Measurements from ENCODE around the gene VWA7. TPM values are rescaled to one million over a fixed set of nuclear protein-coding genes. Genes with fewer than 3 reads are reported as not detected.

The VWA7 gene
- polyA plus RNA-seq, 1 of the 3 experiments (the other 2 are of a cell fraction), result 0.56 TPM

DNA sequence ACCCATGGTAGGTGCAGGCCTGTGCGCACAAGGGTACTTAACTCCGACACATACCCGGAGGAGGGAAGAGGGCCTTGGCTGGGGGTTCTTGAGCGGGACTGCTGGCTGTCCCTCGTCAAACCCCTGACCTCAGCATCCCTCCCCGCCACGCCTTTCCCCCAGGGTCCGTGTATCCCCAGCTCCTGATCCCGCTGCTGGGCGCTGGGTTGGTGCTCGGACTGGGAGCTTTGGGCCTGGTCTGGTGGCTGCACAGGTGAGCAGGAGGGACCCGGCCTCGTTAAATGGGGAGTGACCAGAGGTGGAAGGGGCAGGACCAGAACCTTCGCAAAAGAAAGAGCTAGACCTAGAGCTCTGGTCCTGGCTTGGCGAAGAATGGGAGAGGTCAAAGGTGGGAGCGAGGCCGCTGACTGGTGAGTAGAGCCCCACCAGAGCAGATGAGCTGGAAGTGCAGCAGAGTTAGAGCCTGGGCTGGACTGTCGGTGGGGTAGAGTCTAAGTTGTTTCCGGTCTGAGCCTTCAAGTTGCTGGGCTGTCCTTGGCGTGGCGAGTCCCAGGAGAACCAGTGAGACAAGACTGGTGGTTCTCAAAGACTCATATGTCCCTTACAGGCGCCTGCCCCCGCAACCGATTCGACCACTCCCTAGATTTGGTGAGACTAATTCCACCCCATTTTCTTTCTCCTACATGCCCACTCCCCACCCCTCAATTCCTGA lies 53.0 kb downstream of the VWA7 start:
- peaks cover 5% of the 10 kb centered on the region; the same call in 1 of the 2 replicates for H4K20me1 ChIP-seq (ENCODE audit: insufficient read depth)
- H3K9ac ChIP-seq, result no peak overlapping the region
- no peak overlapping the region for H3K27ac ChIP-seq (ENCODE audit: low read depth in 2 of 2, low read length in 1 of 2)
- H3K36me3 ChIP-seq (replicated peaks in 1 of 2; ENCODE audit: control insufficient read depth in 1 of 2, insufficient read depth in 2 of 2, low read length in 1 of 2), result peaks cover 21 to 26% of the 10 kb centered on the region in 2 experiments
- WGBS (ENCODE audit: low lambda C conversion rate), result 96% methylated on average over 17 of the region's 25 CpGs
- POLR2A ChIA-PET, result no interaction called here
- H3K9me3 ChIP-seq, result no peaks in the 10 kb centered on the region
- CTCF ChIA-PET, result interaction anchor here (0.9 to 1.6 kb wide), 4 partner anchors 10 to 72 kb away, joined by 3 to 4 read pairs (median 4); partner anchors contain the start of gene VARS1
- no peaks in the 10 kb centered on the region for H3K9me2 ChIP-seq
- TF ChIP-seq GABPA (IDR thresholded peaks at IDR 0.05; ENCODE audit: low read depth) (no peak), YY1 (IDR thresholded peaks at IDR 0.05; ENCODE audit: low read depth) (no peak), EZH2phosphoT487 (IDR thresholded peaks at IDR 0.05; ENCODE audit: borderline replicate concordance, low read depth) (no peak), GATA2 (CRISPR knock-in tag; IDR thresholded peaks at IDR 0.05) (no peak), PBX3 (IDR thresholded peaks at IDR 0.05) (no peak), TEAD4 (IDR thresholded peaks at IDR 0.05; ENCODE audit: borderline replicate concordance, insufficient read depth) (no peak)
- H2AFZ ChIP-seq (ENCODE audit: low read depth), result no peak overlapping the region
- H3K4me2 ChIP-seq, result no peak overlapping the region
- H3K79me2 ChIP-seq (ENCODE audit: insufficient read depth), result peaks cover 9% of the 10 kb centered on the region; the same call in 1 of the 2 replicates
- H3K4me3 ChIP-seq (ENCODE audit: low read depth in 2 of 2, low read length in 1 of 2), result no peak overlapping the region
- H3F3A ChIP-seq (replicated peaks; ENCODE audit: insufficient read depth), result peaks cover 4% of the 10 kb centered on the region
- DNase-seq, result no peak
- no peaks in the 10 kb centered on the region for H3K27me3 ChIP-seq (ENCODE audit: insufficient read depth)
- peaks cover 6 to 7% of the 10 kb centered on the region in 2 experiments; a peak in 1 of 4 replicates for H3K4me1 ChIP-seq (ENCODE audit: control insufficient read depth in 1 of 2, insufficient read depth in 2 of 2, low read depth in 1 of 2, low read length in 1 of 2)

GRCh38 chr6:31723245-31723979 lies 53.7 kb downstream of the VWA7 start, which contains the start of gene MPIG6B:
TSS of gene MPIG6B (plus strand) at chr6:31723373. CDS start at chr6:31723384, 11 bp downstream.
- peaks cover 20 to 26% of the 10 kb centered on the region in 2 experiments for H3K36me3 ChIP-seq (replicated peaks in 1 of 2; ENCODE audit: control insufficient read depth in 1 of 2, insufficient read depth in 2 of 2, low read length in 1 of 2)
- H3K9me2 ChIP-seq, result no peaks in the 10 kb centered on the region
- no peak within 1 kb of the TSS for H3K9ac ChIP-seq
- ChIA-PET POLR2A (no interaction called here), CTCF (interaction anchor here (0.9 to 1.6 kb wide), 4 partner anchors 9 to 72 kb away, joined by 3 to 4 read pairs (median 4); partner anchors contain the start of gene VARS1)
- H3F3A ChIP-seq (replicated peaks; ENCODE audit: insufficient read depth), result no peaks in the 10 kb centered on the region
- no peak within 1 kb of the TSS for H3K4me2 ChIP-seq
- H4K20me1 ChIP-seq (ENCODE audit: insufficient read depth), result no peaks in the 10 kb centered on the region
- peaks cover 2% of the 10 kb centered on the region; the same call in 1 of the 2 replicates for H3K79me2 ChIP-seq (ENCODE audit: insufficient read depth)
- H3K27ac ChIP-seq (ENCODE audit: low read depth in 2 of 2, low read length in 1 of 2), result no peak within 1 kb of the TSS
- H3K4me1 ChIP-seq (ENCODE audit: control insufficient read depth in 1 of 2, insufficient read depth in 2 of 2, low read depth in 1 of 2, low read length in 1 of 2), result peaks cover 0 to 1% of the 10 kb centered on the region in 2 experiments; a peak in 1 of 4 replicates
- H2AFZ ChIP-seq (ENCODE audit: low read depth), result no peak within 1 kb of the TSS
- no peaks in the 10 kb centered on the region for H3K27me3 ChIP-seq (ENCODE audit: insufficient read depth)
- no peaks in the 10 kb centered on the region for H3K9me3 ChIP-seq
- no peak for DNase-seq
- TF ChIP-seq USF1 (IDR thresholded peaks at IDR 0.05; ENCODE audit: borderline replicate concordance, low read depth) (no peak), PBX3 (IDR thresholded peaks at IDR 0.05) (no peak), RFX5 (IDR thresholded peaks at IDR 0.05; ENCODE audit: low read length) (no peak), NFIC (IDR thresholded peaks at IDR 0.05; ENCODE audit: borderline replicate concordance) (no peak), JUND (IDR thresholded peaks at IDR 0.05) (no peak), FOSL2 (IDR thresholded peaks at IDR 0.05; ENCODE audit: borderline replicate concordance, low read depth) (no peak), FOXM1 (IDR thresholded peaks at IDR 0.05; ENCODE audit: low read depth) (no peak), TEAD4 (IDR thresholded peaks at IDR 0.05; ENCODE audit: borderline replicate concordance, insufficient read depth) (no peak), MEF2A (IDR thresholded peaks at IDR 0.05; ENCODE audit: borderline replicate concordance, low read depth) (no peak), SIN3A (IDR thresholded peaks at IDR 0.05; ENCODE audit: borderline replicate concordance, low read depth, low read length) (no peak), RCOR1 (IDR thresholded peaks at IDR 0.05; ENCODE audit: low read length) (no peak), TCF12 (IDR thresholded peaks at IDR 0.05) (no peak), NRF1 (IDR thresholded peaks at IDR 0.05; ENCODE audit: low read depth, low read length) (no peak), ELF1 (IDR thresholded peaks at IDR 0.05) (no peak), RAD21 (IDR thresholded peaks at IDR 0.05; ENCODE audit: low read length) (no peak), RXRA (IDR thresholded peaks at IDR 0.05; ENCODE audit: borderline replicate concordance, low read depth) (no peak), POLR2AphosphoS5 (IDR thresholded peaks at IDR 0.05; ENCODE audit: low read depth, low read length) (no peak)
- TF ChIP-seq, protein P1, sequence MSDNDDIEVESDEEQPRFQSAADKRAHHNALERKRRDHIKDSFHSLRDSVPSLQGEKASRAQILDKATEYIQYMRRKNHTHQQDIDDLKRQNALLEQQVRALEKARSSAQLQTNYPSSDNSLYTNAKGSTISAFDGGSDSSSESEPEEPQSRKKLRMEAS (IDR thresholded peaks at IDR 0.05; ENCODE audit: low read depth), result no peak
- TF ChIP-seq, protein P2, sequence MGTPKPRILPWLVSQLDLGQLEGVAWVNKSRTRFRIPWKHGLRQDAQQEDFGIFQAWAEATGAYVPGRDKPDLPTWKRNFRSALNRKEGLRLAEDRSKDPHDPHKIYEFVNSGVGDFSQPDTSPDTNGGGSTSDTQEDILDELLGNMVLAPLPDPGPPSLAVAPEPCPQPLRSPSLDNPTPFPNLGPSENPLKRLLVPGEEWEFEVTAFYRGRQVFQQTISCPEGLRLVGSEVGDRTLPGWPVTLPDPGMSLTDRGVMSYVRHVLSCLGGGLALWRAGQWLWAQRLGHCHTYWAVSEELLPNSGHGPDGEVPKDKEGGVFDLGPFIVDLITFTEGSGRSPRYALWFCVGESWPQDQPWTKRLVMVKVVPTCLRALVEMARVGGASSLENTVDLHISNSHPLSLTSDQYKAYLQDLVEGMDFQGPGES (IDR thresholded peaks at IDR 0.05; ENCODE audit: low read depth, low read length), result no peak
- H3K4me3 ChIP-seq (ENCODE audit: low read depth in 2 of 2, low read length in 1 of 2), result no peak within 1 kb of the TSS
- 89% methylated on average over 43 of the region's 46 CpGs for WGBS (ENCODE audit: low lambda C conversion rate)

Data from SK-N-SH (cell line).